HG02970 (cell line): ENCODE measurements around the gene ITPR2.

ENCODE experiments used
- ATAC-seq: cut with Tn5 transposase; IDR thresholded peaks from one replicate; pipeline ENCODE4 v1.9.1; 2021; ENCODE audit warnings: mild to moderate bottlenecking, moderate library complexity, moderate number of reproducible peaks; ENCODE audit not compliant: unreplicated experiment, low FRiP score

ITPR2 gene

DNA sequence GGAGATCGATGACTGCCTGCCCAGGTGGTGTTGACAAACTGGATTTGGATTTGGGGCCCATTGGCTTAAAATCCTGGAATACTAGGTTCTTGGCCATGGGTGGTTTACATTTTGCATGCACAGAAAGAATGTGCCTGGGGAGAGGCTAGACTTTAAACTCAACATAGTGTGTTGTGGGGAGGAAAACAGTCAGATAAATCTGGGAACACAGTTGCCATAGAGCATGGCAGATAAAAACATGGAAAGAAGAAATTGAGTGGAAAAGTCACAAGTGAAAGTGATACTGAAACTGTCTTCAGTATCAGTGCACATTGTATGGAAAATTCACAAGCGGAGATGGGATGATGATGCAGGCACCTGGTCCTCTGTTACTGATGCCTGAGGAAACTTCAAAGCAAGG is 542.4 kb downstream of the ITPR2 start:
- ATAC-seq = no peak

DNA sequence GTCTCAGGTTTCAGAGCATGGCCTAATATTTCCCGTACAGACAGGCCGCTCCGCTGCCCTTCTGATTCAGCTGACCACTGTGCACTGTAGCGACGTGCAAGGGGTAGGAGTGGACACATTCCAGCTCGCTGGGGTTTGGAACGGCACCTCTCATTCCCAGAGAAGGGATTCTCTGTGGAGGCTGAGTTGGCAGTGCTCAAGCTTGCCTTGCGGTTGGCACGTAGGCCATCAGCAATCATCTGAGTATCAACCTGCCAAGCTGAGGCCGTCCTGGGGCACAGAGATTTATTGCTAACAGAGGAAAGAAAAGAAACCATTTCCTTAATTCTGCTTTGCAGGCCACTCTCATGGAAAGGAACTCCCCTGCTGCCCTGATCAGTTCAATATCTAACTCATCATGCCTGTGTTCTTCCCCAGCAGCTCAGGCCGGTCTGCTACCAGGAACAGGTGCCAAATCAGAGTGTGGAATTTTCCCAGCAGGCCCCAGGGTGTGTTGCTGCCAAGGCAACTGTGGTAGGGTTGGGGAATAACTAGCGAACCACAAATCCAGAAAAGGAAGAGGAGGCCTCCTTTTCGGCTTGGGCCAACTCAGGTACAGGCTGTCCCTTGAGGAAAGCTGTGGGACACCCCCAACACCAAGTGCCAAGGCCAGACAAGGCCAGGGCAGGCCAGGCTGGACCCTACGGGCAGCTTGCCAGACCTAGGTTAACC is 545.2 kb downstream of the ITPR2 start:
- no peak for ATAC-seq
